Activated CD4-positive, alpha-beta T cell treated with anti-CD3 and anti-CD28 coated beads, Interleukin-2, amount 50 U/mL, for 4 hours (primary cell): ENCODE data around the gene LDLRAD3.

Source experiments
- DNase-seq, 2 experiments: peaks; one replicate each; pipeline ENCODE4 v3.0.0-alpha.2; 2020

LDLRAD3 gene

DNA sequence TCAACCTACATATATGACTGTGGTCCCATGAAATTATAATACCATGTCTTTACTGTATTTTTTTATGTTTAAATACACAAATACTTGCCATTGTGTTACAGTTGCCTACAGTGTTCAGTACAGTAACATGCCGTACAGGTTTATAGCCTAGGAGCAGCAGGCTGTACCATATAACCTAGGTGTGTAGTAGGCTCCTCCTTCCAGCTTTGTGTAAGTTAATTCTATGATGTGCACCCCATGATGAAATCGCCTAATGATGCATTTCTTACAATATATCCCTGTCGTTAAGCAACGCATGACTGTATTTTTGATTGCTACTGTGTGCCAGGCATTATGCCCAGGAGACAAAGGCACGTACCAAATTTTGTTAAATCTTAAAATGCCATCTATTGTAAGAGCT, 163.7 kb downstream of the LDLRAD3 start:
- DNase-seq: no peak

DNA sequence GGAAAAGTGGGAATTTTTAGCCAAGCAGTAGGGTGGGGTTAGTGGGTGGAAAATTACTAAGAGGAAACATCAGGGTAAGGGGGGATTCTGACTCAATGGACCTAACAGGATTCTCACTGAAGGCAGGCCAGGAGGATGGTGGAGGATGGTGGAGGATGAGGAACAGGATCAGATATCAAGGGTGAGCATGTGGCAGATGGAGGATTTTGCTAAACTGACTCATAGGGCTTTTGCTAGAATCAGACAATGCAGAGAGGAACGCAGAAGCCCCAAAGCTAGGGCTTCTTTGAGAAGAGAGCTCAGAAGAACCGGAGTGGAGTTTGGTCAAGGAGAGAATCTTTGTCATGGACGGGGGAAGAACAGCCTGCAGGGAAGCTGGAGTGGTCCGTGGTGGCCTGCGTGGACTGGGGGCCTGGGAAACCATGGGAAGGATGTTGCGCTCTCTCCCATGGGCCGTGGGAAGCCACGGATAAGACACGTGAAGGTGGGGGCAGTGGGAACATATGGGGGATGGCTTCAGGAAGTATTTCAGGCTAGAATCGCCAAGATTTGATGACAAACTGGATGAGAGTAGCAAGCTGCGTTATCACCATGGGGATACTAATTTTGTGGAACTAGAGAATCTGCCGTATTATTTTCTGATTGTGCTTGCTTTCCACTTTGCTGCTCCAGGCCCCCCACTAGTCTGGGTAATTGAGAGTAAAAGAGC, 165.2 kb downstream of the LDLRAD3 start:
- DNase-seq: no peak

DNA sequence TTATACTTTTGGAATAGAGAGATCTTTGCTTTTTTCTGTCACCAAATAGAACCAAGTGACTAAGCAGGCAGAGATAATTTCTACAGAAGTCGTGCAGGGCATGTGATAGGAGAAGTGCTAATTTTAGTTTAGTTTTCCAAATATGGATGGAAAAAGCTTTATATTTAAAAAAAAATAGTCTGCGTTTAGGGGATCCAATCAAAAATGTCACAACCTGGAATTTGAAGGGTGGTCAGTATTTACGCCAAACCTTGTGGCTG, 165.7 kb downstream of the LDLRAD3 start:
- no peak for DNase-seq

DNA sequence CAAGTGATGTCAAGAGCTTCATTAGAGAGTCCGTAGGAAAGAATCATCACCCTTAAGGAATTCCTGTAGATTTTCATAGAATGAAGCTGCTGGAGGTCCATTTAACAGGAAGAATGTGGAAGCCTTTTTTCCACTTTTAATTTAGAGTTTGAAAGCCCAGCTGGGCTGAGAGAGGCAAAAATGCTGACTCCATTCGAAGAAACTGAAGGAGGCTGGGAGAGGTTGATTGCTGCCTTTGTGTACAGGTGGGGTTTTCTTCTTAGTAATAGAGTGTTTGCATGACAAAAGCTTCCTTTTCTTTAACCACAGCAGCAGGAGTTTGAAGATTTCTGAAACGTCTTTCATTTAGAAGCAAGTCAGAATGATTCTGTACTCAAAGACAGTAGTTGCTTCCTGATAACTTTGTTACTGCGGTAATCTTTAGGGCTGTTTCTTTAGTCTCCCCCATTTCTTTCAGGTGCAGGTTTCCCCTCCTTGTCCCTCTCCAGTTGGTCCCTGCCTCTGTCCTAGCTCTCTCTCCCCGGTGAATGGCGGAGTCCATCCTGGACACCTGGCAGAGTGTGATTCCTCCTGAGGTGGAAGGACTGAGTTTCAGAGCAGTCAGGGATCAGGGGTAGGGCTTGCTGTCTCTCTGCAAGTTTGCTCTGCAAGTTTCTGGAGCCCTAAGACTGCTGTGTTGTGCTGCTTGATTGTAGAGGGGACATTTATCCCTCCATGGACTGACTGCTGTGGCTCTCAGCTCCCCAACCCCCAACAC, 166.2 kb downstream of the LDLRAD3 start:
- DNase-seq: no peak

- no peak for DNase-seq
Measured at GRCh38 chr11:36110668-36111410, 167.0 kb downstream of the LDLRAD3 start.

DNA sequence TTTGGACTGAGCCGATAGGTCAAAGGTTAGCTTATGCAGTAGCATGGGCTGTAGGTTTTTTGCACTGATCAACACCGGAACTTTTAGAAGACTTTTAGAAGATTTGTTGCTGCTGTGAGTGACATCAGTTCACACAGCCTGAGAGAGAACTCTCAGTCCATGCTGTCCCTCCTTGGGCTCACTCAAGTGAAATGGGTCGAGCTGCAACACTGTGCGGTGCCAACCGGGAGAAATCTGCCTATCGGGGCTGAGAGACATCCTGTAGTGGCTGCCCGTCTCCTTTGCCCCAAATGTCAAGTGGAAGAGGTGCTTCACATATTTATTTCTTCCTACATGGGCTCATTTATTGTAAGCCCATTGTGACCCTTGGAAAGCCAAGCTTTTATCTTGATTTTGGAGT, 170.2 kb downstream of the LDLRAD3 start:
- DNase-seq: no peak

DNA sequence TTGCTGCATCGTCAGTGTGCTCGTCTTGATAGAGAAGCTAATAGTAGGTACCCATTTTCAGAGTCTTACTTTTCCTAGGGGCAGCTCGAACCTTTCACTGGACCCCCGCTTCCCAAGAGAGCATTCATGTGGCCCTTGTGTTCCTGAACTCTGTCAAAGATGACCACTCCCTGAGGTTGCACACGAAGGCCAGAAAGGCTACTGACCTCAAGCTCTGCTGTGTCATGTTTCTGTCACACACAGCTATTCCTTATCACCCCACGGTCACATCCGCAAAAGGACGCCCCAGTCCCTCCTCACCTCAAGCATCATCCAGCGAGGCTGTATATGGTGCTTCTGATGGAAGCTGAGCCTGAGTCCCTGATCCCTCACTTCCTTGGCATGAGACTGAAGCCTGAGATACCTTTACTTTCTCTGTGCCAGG, 171.5 kb downstream of the LDLRAD3 start:
- DNase-seq: no peak

- no peak for DNase-seq
Measured at GRCh38 chr11:36116161-36116560, 172.3 kb downstream of the LDLRAD3 start.

- DNase-seq: no peak
Measured at GRCh38 chr11:36118084-36118483, 174.2 kb downstream of the LDLRAD3 start.

- no peak for DNase-seq
Measured at GRCh38 chr11:36119300-36119699, 175.4 kb downstream of the LDLRAD3 start.

- DNase-seq: no peak
Measured at GRCh38 chr11:36121054-36121453, 177.2 kb downstream of the LDLRAD3 start.

DNA sequence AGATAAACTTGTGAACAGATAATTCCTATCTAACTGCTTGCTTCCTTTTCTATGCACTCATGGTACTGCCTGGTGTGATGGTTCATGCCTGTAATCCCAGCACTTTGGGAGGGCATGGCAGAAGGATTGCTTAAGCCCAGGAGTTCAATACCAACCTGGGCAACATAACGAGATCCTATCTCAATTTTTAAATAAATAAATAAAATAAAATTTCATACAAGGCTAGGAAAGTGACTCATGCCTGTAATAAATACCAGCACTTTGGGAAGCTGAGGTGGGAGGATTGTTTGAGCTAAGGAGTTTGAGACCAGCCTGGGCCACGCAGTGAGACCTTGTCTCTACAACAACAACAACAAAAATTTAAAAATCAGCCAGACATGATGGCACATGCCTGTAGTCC, 178.8 kb downstream of the LDLRAD3 start:
- no peak for DNase-seq

GRCh38 chr11:36123336-36124101, 179.7 kb downstream of the LDLRAD3 start:
- no peak for DNase-seq

GRCh38 chr11:36126678-36127077, 182.8 kb downstream of the LDLRAD3 start:
- DNase-seq: no peak

- DNase-seq: no peak
Measured at GRCh38 chr11:36127550-36127949, 183.7 kb downstream of the LDLRAD3 start.

GRCh38 chr11:36129955-36130354, 186.1 kb downstream of the LDLRAD3 start:
- DNase-seq: no peak

DNA sequence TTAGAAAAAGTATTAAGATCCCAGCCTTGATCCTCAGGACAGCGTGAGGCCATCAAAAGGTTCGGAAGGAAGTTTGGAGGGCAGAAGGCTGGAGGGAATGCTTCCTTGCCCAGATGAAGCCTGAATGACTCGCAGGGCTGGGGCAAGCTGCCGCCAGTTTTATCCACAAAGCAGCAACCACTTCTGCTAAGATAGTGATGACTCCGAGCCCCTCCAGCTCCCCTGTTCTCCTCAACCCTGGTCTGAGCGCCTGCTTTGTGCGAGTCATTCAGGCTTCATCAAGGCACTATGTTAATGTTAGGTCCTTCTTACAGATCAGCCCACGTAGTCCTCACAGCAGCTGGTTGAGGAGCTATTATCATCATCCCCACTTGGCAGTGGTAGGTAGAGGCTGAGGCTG, 186.5 kb downstream of the LDLRAD3 start:
- no peak for DNase-seq

DNA sequence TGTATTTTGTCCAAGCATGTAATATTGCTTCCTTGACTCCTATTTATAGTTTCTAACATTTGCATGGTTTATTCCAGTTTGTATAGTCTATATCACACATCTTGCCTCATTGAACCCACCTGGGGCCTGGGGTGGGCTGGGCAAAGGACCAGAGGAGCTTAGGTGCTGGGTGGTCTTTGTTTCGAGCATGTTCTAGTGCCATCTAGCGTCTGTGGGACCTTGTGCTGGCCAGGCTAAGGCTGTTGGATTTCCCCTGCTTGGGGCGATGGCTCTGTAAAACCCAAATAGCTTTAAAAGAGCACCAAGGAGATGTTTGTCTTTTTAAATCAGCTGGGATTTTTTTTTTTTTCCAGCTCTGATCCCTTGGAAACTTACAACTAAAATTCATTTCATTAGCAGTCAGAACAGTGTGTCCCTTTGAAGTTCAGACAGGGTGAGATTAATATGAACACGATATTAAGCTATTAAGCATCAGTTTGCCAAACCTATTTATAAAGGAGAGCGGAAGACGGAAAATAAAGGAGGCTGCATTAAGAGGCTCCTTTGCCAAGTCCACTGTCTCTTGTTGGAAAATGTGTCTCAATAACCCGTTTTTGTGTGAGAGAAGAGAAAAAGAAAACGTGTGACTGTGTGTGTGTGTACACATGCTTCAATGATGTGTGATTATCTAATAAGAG, 188.0 kb downstream of the LDLRAD3 start:
- no peak for DNase-seq

- DNase-seq: no peak
Measured at GRCh38 chr11:36132940-36133339, 189.1 kb downstream of the LDLRAD3 start.

- no peak for DNase-seq
Measured at GRCh38 chr11:36135076-36135475, 191.2 kb downstream of the LDLRAD3 start.

- DNase-seq: no peak
Measured at GRCh38 chr11:36139767-36140166, 195.9 kb downstream of the LDLRAD3 start.

GRCh38 chr11:36141196-36141953, 197.5 kb downstream of the LDLRAD3 start:
- no peak for DNase-seq
